ENCODE measurements around the gene ZNF593. TPM values are rescaled to one million over a fixed set of nuclear protein-coding genes. Genes with fewer than 3 reads are reported as not detected.

Gene ZNF593
- total and polyA plus RNA-seq, 10 of the 15 experiments (the other 5 are each of a cell fraction or from before 2014, with no cell fraction given) = 7.7 to 156 (median 51.0) TPM

DNA sequence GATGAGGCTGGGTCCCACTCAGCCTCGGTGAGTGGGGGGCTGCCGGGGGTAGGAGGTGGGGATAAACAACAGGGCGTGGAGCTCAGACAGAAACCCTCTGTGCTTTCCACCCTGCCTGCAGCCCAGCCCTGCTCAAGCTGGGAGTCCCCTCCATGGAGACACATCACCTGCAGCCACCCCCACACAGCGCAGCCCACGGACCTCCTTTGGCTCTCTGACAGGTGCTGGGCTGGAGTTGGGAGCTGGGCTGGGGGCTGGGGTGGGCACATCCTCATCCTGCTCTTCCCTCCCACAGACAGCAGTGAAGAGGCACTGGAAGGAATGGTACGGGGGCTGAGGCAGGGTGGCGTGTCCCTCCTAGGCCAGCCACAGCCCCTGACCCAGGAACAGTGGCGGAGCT is 18.8 kb downstream of the ZNF593 start:
- CTCF ChIA-PET = no interaction called here
- TF ChIP-seq KAT2A (conservative IDR thresholded peaks at IDR 0.05; ENCODE audit: control insufficient read depth, low read depth, low read length) (no peak), GABPA (IDR thresholded peaks at IDR 0.05; ENCODE audit: low read depth) (no peak), RCOR1 (conservative IDR thresholded peaks at IDR 0.05; ENCODE audit: low read depth, low read length) (no peak), EZH2 (IDR thresholded peaks at IDR 0.05; ENCODE audit: borderline replicate concordance, control insufficient read depth, low read depth, low read length) (no peak), FOXK2 (IDR thresholded peaks at IDR 0.05) (no peak), CHD2 (IDR thresholded peaks at IDR 0.05; ENCODE audit: borderline replicate concordance, low read depth, low read length) (no peak), KLF5 (IDR thresholded peaks at IDR 0.05; ENCODE audit: partially characterized antibody) (no peak), SIX5 (IDR thresholded peaks at IDR 0.05; ENCODE audit: low read depth, low read length, severe bottlenecking) (no peak), SMARCA5 (IDR thresholded peaks at IDR 0.05) (no peak), EED (IDR thresholded peaks at IDR 0.05; ENCODE audit: low read depth) (no peak), STAT1 (conservative IDR thresholded peaks at IDR 0.05) (no peak), SREBF2 (IDR thresholded peaks at IDR 0.05; ENCODE audit: low read length) (no peak), TAF1 (IDR thresholded peaks at IDR 0.05; ENCODE audit: borderline replicate concordance, low read depth, low read length) (no peak), CBFB (IDR thresholded peaks at IDR 0.05; ENCODE audit: low read depth) (no peak), POU2F2 (IDR thresholded peaks at IDR 0.05; ENCODE audit: borderline replicate concordance, low read depth, low read length) (no peak)
- TF ChIP-seq, protein P1, sequence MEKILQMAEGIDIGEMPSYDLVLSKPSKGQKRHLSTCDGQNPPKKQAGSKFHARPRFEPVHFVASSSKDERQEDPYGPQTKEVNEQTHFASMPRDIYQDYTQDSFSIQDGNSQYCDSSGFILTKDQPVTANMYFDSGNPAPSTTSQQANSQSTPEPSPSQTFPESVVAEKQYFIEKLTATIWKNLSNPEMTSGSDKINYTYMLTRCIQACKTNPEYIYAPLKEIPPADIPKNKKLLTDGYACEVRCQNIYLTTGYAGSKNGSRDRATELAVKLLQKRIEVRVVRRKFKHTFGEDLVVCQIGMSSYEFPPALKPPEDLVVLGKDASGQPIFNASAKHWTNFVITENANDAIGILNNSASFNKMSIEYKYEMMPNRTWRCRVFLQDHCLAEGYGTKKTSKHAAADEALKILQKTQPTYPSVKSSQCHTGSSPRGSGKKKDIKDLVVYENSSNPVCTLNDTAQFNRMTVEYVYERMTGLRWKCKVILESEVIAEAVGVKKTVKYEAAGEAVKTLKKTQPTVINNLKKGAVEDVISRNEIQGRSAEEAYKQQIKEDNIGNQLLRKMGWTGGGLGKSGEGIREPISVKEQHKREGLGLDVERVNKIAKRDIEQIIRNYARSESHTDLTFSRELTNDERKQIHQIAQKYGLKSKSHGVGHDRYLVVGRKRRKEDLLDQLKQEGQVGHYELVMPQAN (conservative IDR thresholded peaks at IDR 0.05) = no peak
- TF ChIP-seq, protein P2, sequence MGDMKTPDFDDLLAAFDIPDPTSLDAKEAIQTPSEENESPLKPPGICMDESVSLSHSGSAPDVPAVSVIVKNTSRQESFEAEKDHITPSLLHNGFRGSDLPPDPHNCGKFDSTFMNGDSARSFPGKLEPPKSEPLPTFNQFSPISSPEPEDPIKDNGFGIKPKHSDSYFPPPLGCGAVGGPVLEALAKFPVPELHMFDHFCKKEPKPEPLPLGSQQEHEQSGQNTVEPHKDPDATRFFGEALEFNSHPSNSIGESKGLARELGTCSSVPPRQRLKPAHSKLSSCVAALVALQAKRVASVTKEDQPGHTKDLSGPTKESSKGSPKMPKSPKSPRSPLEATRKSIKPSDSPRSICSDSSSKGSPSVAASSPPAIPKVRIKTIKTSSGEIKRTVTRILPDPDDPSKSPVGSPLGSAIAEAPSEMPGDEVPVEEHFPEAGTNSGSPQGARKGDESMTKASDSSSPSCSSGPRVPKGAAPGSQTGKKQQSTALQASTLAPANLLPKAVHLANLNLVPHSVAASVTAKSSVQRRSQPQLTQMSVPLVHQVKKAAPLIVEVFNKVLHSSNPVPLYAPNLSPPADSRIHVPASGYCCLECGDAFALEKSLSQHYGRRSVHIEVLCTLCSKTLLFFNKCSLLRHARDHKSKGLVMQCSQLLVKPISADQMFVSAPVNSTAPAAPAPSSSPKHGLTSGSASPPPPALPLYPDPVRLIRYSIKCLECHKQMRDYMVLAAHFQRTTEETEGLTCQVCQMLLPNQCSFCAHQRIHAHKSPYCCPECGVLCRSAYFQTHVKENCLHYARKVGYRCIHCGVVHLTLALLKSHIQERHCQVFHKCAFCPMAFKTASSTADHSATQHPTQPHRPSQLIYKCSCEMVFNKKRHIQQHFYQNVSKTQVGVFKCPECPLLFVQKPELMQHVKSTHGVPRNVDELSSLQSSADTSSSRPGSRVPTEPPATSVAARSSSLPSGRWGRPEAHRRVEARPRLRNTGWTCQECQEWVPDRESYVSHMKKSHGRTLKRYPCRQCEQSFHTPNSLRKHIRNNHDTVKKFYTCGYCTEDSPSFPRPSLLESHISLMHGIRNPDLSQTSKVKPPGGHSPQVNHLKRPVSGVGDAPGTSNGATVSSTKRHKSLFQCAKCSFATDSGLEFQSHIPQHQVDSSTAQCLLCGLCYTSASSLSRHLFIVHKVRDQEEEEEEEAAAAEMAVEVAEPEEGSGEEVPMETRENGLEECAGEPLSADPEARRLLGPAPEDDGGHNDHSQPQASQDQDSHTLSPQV (IDR thresholded peaks at IDR 0.05) = no peak
- TF ChIP-seq, protein P3, sequence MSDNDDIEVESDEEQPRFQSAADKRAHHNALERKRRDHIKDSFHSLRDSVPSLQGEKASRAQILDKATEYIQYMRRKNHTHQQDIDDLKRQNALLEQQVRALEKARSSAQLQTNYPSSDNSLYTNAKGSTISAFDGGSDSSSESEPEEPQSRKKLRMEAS (IDR thresholded peaks at IDR 0.05; ENCODE audit: low read depth, low read length) = no peak
- no peaks in the 10 kb centered on the region for H4K20me1 ChIP-seq (ENCODE audit: control insufficient read depth, insufficient read depth)
- no peak overlapping the region for H2AFZ ChIP-seq (ENCODE audit: control insufficient read depth, low read depth, low read length)
- H3K4me1 ChIP-seq (ENCODE audit: control insufficient read depth, insufficient read depth, low read length) = no peaks in the 10 kb centered on the region
- POLR2A ChIA-PET = no interaction called here
- H3K9me3 ChIP-seq (replicated peaks; ENCODE audit: control insufficient read depth, insufficient read depth, low read length) = no peaks in the 10 kb centered on the region
- no peak overlapping the region for H3K9ac ChIP-seq (ENCODE audit: control insufficient read depth, insufficient read depth, low read length)
- DNase-seq (ENCODE audit: low read depth, low spot score) (no peak), ATAC-seq (no peak), FAIRE-seq (no peak)
- no peak overlapping the region for H3K4me2 ChIP-seq (ENCODE audit: control insufficient read depth, insufficient read depth)
- RAD21 ChIA-PET (ENCODE audit: unreplicated experiment) = interaction anchor here (0.9 kb wide), 1 partner anchor 44 kb away, joined by 3 read pairs; no protein-coding TSS in a partner anchor
- WGBS (ENCODE audit: insufficient coverage, insufficient replicate concordance, low lambda C conversion rate, missing lambda C conversion rate) = 37% methylated on average over 8 of the region's 8 CpGs
- H3K27me3 ChIP-seq (replicated peaks in 1 of 2; ENCODE audit: control insufficient read depth in 2 of 2, insufficient read depth in 2 of 2, low read length in 1 of 2) = no peaks in the 10 kb centered on the region
- no peak overlapping the region for H3K27ac ChIP-seq (ENCODE audit: control insufficient read depth, insufficient read depth)
- in situ Hi-C loops (cut with MboI) = no loop called here
- intact Hi-C loops (cut with micrococcal nuclease; ENCODE audit: unreplicated experiment) = no loop called here
- no TSS peak for BruUV-seq (replicated peaks)
- SMC1A ChIA-PET (ENCODE audit: uncharacterized antibody, unreplicated experiment) = no interaction called here
- H3K4me3 ChIP-seq = no peak overlapping the region
- H3K36me3 ChIP-seq (ENCODE audit: control insufficient read depth in 2 of 2, insufficient read depth in 2 of 2, low read length in 1 of 2) = no peaks in the 10 kb centered on the region
- no peaks in the 10 kb centered on the region for H3K79me2 ChIP-seq (ENCODE audit: control insufficient read depth, insufficient read depth, low read length)
